Stimulated activated CD8-positive, alpha-beta memory T cell treated with anti-CD3 and anti-CD28 coated beads, Interleukin-4, amount 100 ng/mL, for 48 hours (primary cell): ENCODE results near the gene SPART.

Experiments
- DNase-seq: peaks from one replicate; pipeline ENCODE4 v3.0.0-alpha.2; 2020

The SPART gene, protein sequence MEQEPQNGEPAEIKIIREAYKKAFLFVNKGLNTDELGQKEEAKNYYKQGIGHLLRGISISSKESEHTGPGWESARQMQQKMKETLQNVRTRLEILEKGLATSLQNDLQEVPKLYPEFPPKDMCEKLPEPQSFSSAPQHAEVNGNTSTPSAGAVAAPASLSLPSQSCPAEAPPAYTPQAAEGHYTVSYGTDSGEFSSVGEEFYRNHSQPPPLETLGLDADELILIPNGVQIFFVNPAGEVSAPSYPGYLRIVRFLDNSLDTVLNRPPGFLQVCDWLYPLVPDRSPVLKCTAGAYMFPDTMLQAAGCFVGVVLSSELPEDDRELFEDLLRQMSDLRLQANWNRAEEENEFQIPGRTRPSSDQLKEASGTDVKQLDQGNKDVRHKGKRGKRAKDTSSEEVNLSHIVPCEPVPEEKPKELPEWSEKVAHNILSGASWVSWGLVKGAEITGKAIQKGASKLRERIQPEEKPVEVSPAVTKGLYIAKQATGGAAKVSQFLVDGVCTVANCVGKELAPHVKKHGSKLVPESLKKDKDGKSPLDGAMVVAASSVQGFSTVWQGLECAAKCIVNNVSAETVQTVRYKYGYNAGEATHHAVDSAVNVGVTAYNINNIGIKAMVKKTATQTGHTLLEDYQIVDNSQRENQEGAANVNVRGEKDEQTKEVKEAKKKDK

DNA sequence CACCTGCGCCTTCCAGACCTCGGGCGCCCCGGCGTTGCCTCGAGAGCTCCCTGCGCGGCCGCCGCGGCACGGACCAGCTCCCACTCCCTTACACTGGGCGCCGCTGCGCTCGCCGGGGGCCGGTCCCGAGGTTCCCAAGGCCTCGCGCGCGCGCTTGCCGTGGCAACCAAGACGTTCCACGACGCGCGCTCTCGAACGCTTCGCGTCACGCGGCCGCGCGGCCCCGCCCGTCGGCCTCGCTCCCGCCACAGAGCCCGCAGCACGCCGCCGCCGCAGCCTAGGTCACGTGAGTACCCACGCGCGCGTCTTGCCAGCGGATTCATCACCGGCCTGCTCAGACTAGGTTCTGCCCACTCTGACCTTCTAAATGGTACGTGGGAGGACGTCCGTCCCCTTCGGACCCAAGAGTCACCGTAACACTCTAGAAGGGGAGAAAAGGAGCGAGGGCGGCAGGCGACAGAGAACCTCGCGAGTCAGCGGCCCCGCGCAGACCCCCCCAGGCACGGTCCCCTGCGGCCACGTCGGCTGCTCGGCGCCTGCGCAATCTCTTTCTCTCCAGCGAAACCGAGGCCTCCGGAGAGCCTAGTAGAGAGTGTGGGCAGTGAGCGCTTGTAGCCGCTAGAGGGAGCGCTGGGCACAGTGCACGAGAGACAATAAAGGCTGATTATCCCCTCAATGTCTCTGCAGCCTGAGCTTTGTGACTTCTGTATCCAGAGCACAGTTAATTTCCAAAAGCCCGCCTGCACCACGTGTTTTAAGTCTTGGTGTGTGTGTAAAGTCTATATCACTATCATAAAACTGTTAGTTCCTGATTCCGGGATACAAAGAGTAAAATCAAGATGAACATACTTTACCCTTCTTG lies at the start of gene SPART:
Gene SPART, minus strand, starts transcription at position 173 of the 862 bp plus-strand sequence. CDS start 10,564 bp downstream, outside the sequence.
- peak; percentile 88 for DNase-seq

DNA sequence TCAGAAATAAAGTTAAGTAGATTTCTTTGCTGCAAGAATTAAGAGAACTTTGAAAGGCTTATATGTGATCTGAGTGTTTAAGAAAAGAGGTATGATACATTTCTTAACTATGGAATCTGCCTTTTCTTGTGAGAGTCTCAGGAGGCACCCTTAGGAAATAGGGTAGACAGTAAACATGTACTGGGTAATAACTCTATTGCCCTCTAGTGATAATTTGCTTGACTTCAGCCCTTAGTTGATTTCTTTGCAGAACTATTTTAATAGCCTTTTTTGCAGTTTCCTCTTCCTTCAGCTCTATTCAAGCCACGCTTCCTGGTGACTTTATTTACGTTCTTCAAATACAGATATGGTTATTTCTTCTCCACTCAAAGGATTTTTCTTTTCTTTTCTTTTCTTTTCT lies 49.1 kb upstream of the SPART start:
- no peak for DNase-seq

DNA sequence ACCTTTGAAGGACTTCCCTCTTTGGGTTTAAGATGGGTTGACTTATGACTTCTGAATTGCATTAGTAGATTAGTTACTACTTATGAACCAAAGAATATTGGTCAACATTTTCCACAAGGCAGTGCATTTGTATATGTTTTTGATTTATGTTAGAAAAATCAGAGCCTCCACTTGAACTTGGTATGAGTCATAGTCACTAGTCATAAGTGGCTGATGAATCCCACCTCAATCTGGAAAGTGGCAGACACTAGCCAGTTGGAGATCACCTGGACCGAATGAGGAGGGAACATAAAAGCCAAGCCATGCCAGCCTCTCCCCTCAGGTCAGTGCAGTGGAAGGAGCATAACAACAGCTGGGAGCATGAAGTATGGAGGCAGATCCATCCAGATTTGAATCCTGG lies 39.3 kb upstream of the SPART start:
- no peak for DNase-seq

DNA sequence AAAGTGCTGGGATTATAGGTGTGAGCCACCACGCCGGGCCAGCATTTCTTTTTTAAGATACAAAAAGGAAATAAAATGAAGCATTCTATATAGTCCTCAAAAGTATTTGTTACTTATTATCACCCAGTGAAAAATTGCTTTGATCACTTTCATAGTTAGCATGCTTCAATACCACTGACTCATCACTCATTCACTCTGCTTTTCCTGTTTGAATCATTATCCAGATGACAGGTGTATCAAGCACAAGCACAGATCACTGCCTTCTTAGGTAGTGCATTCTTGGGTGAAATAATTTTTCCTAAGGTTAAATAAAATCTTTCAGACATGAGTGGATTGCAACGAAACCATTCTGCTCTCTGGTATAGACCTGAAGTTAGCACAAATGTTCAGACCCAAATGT lies 35.8 kb upstream of the SPART start:
- DNase-seq, result no peak

DNA sequence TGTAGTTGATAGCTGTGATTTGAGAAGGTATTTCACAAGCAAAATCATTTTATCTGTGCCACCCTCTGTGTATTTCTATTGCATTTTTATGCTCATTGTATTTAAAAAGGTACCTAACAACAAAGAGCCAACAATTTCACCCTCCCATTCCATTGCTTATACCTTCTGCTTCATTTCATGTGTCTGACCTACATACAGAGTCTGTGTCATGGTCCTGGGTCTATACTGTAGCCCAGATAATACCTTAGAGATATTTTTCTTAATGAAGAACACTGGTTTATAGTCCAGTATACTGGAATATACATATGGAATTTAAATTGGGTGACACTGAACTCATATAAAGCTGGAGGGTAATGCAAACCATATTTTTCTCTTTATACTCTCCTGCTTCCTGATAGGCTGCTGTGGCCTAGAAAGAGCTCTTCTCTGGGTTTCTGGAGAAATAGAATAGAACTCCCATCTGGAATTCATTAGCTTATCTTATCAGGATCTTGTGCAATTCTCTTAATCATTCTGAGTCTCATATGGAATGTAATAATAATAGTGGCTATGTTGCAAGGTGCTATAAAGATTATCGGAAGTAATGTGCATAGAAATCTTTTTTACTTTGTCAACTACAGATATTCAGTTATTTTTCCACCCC lies 31.8 kb upstream of the SPART start:
- no peak for DNase-seq

DNA sequence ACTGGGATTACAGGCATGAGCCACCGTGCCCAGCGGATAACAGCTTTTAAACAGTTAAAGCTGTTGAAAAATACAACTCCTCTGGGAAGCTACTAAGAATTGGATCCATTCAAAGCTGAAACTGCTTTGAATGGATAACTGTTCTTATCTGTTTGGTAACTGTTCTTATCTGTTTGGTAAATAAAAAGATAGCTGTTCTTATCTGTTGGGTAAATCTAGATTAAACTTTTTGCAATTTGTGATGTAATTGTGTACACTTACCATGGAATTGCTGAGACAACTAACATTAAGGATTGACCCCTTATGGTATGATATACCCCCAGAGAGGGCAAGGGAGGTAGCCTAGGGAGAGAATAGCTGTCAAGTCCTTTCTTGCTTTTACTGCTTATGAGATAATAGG lies 27.9 kb upstream of the SPART start:
- DNase-seq, result no peak

DNA sequence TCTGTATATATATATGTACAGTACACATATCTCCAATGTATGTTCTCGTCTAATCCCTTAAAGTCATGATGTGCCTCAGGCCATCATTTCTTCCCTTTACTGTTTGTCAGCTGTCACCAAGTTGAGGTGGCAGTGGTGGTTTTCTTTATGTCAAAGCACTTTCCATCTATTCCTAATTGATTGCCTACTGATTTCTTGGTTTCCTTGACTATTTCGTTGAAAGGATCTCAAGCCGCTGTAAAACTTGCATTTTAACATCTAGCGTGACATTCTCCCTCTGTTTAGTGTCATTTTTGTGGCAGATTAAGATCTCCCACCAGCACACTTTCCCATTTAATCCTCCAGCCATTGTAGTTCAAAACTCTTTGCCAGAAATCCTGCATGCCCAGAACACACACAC lies 25.0 kb upstream of the SPART start:
- DNase-seq, result no peak

DNA sequence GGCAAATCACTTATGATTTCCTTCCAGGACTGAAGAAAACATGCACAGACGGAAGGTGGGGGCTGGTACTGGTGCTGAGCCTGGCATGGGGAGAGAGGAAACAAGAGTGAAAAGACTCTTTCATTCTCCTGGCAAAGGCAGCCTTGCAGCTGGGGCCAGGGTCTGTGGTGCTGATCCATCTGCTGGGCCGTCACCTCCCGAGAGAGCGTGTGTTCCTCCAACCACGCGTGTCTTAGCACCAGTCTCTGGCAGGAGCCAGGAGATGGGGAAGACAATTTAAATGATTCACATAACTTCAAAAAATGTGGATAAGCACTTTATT lies 23.9 kb upstream of the SPART start:
- no peak for DNase-seq

DNA sequence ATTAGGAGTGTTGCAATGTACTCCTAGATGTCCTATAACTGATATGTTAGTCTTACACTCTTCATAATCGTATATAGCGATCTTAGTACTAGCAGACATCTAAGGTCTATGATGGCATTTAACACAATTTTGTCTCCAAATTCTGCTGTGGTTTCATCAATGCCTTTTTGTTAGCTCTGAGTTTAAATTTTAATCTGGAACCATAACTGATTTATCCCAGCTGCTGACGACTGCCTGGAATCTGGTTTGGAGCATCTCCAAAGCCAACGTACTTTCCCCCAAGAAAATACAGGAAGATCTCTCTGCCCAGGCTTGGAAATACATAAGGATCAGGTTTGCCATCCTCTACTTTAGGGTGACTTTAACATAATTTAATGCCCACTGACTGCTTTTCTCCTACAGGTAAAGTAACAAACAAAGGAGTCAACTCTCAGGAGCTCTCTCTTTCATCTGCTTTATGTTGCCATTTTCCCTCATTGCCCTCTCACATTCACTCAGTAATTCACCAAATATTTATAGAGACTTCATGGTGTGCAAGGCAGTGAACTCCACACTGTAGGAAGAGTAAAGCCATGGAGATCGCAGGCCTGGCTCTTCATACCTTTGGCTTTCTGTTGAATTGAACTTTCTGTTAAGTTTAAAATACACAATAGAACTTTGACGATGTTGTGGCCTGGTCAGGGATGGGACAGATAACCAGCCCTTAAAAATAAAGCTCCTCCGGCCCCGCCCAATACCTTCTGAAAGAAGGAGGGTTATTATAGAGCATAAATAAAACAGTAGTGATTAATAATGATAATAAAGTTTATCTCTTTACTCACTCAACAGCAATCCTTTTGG lies 23.3 kb upstream of the SPART start:
- DNase-seq, result no peak

DNA sequence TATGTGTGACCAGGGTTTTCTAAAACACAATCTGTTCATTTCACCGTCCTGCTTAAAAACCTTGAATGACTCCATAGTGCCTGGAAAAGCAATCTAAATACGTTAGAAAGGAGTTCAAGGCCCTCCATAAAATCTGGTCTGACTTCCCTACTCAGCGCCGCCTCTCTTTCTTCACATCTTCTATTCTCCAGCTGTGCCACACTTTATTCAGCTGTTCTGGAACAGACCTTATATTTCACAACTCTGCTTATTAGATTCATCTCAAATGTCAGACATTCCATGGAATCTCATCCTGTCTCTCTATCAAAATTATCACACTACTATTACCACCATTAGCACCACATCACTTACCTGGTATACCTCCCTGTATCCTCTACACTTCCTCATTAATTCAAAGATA lies 19.8 kb upstream of the SPART start:
- DNase-seq, result no peak

DNA sequence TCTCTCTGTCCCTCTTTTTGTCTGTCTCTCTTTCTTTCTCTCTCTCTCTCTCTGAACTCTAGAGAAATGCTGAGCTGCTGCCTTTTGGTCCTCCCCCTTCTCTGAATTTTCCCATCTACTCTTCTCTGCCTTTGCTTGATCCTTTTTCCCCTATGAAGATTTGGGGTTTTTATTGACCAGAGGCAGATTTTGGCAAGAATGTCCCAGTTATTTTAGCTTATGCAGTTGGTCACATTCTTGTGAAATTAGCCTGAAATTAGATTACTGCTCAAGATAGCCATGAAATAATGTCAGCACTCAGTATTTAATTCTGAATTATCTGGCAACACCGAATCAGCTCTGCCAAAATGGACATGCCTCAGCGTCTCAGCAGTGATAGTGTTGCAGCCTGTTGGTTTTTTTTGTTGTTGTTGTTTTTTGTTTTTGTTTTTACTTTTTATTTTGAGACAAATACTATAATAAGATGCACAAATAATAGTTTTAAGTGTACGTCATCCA lies 17.2 kb upstream of the SPART start:
- DNase-seq, result no peak

DNA sequence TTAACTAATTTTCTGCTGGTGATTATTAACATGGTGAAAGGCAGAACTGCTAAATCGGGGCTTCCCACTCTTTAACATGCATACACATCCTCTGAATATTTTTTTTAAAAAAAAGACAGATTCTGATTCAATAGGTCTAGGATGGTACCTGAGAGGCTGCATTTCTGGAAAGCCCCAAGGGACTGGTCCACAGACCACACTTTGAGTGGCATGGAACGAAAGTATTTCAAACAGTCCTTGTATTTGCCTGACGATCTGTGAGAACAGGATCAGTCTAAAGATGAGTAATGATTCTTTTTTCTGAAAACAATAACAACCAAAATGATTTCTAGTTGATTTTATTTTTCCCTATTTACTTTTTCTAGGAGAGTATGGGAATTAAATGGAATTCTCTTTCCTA lies 16.7 kb upstream of the SPART start:
- no peak for DNase-seq

DNA sequence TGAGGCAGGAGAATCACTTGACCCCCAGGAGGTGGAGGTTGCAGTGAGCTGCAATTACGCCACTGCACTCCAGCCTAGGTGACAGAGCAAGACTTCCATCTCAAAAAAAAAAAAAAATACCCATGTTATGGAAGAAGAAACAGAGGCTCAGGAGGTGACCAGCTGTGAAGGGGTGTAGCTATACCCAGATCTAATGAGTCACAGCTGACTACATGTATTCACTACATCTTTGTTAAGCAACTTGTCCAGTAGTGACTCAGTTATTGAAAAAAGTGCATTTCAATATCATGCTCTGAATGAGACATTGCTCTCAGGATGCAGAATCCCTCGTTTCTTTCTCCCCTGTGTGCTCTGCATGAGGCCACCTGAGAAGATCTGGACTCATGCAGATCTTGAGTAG lies 16.1 kb upstream of the SPART start:
- no peak for DNase-seq

DNA sequence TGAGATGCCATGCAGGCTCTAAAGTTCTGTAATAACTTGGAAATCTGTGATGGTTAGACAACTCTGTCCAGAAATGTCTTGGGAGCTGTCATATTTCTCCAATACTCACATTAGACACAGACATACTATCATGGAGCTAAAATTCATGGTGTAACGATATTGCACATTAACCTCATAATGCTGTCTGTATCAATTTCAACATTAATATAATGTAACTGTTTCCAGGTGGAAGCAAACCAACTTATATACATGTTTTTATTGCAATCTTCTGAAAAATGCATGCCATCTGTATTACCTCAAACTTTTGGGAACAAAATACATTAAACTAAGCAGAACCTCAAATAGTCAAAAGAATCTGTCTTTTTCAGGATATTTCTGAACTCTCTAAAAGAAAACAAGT lies 14.7 kb upstream of the SPART start:
- no peak for DNase-seq

DNA sequence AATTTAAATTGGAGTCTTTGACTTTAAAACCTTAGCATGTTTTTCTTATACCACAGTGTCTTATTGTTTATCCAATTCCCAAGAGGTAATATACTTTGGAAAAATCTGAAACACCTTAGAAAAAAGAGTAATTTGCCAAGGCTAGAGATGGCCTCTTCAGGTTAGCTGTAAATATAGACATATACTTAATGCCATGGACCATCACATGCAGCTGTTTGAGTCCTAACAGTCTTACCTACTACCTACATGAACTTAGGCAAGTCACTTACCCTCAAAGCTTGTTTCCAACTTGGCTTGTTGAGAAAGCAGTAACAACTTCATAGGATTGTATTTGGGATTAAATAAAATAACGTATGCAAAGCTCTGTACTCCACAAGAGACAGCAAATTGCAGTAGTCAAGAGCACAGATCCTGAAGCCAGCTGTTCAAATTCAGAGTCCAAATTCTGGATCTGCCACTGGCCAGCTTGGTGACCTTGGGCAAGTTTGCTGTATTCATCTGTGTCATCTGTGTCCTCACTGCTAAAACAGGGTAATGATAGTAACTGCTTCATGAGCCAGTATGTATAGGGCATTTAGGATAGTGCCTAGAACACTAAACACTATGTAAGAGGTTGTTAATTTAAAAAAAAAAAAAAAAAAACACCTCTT lies 13.2 kb upstream of the SPART start:
- DNase-seq, result no peak

DNA sequence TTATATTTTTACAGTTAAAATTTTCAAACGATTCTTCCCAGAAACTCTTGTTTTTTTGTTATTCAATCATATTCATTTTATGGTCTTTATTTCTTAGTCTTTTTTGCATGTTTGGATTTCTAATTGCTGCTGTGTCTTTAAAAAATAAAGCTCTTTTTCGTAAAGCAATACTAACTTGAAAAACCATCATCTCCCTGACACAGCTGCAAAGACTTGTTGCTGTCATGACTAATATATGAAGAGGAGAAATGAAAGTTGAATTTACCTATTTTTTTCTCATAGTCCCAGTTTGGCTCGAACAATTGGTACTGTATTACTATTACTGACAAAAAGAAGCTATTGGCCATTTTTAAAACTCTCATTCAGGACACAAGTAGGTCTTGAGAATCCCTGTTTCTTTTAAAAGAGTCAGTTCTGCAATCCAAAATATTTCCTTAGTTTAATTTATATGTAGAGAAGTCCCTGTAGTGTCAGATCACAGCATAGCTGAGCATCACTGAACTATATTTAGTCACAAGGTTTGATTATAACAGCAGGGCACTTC lies 12.1 kb upstream of the SPART start:
- no peak for DNase-seq

DNA sequence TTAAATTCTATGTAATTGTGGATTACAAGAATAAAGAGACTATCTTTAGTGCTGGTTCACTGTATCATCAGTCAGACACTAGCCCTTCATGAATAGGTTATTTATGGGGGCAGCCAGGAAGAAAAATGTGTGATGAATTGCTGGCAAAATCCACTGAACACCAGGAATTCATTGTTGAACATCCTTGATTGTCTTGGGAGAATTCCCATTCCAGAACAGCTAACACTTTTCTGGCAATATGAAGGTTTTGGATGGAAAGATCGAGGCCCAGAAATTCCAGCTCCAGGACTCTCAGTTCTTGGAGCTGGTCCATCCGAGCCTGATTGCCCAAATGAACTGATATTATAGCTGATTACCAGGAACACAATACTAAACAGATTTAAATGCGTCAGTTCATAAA lies 11.5 kb upstream of the SPART start:
- DNase-seq, result no peak

DNA sequence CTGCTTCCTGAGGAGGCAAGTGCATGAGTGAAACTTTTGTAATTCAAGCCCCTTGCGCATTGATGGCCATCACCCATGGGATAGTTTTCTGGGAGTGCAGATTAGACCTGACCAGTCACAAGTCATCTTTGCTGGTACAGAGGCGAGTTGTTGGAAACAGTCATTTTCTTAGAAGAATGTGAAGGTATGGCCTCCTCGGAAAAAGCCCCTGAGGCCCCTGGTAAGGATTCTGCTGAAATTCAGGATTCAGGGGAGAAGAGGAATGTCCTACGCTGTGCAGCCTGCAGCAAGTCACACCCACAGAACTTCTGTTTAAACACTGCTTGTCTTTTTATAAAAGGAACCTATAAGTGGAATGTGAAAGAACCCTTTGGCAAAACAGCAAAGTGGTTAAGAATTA lies 11.0 kb upstream of the SPART start:
- DNase-seq, result no peak

DNA sequence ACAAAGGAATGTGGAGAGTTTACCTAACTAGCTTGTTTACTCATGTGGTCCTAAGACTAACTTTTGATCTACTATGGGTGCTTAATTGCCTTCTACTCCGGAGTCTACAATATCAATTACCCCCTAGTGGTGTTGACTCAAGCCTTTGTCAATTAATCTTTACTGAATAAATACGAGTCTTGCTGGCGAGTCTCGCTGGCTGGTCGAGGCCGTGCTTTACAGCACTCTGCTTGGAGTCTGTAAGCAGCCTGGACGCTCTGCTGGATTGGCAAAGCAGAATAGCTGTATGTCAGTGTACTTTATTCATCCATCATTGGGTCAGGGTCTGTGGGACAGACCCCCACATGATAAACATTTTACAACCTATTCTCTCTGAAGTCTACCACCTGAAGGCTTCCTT lies 9.9 kb upstream of the SPART start:
- DNase-seq, result no peak

DNA sequence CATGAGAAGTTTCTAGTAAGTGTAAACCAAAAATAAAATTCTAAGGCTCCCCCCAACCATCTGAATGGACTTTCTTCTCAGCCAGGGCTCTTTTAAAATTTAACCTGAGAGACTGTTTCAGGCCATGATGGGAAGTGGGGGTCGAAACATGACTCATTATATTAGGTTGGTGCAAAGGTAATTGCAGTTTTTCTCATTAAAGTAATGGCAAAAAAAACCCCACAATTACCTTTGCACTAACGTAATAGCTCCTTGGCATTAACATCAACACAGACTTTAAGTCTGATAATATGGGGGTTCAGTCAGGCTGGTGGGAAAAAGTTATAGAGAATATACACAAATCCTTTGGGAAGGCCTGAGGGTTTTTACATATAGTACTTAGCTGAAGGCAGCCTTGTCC lies 9.4 kb upstream of the SPART start:
- DNase-seq, result no peak
